Raji (cell line): ENCODE data around the gene NLRP4.

Source experiments
- POLR2A ChIP-seq: IDR thresholded peaks from 2 replicates; pipeline ENCODE4 v1.6.1; 2011; ENCODE audit warnings: low read depth, low read length, control low read depth; ENCODE audit not compliant: insufficient read depth

NLRP4 gene, protein sequence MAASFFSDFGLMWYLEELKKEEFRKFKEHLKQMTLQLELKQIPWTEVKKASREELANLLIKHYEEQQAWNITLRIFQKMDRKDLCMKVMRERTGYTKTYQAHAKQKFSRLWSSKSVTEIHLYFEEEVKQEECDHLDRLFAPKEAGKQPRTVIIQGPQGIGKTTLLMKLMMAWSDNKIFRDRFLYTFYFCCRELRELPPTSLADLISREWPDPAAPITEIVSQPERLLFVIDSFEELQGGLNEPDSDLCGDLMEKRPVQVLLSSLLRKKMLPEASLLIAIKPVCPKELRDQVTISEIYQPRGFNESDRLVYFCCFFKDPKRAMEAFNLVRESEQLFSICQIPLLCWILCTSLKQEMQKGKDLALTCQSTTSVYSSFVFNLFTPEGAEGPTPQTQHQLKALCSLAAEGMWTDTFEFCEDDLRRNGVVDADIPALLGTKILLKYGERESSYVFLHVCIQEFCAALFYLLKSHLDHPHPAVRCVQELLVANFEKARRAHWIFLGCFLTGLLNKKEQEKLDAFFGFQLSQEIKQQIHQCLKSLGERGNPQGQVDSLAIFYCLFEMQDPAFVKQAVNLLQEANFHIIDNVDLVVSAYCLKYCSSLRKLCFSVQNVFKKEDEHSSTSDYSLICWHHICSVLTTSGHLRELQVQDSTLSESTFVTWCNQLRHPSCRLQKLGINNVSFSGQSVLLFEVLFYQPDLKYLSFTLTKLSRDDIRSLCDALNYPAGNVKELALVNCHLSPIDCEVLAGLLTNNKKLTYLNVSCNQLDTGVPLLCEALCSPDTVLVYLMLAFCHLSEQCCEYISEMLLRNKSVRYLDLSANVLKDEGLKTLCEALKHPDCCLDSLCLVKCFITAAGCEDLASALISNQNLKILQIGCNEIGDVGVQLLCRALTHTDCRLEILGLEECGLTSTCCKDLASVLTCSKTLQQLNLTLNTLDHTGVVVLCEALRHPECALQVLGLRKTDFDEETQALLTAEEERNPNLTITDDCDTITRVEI

DNA sequence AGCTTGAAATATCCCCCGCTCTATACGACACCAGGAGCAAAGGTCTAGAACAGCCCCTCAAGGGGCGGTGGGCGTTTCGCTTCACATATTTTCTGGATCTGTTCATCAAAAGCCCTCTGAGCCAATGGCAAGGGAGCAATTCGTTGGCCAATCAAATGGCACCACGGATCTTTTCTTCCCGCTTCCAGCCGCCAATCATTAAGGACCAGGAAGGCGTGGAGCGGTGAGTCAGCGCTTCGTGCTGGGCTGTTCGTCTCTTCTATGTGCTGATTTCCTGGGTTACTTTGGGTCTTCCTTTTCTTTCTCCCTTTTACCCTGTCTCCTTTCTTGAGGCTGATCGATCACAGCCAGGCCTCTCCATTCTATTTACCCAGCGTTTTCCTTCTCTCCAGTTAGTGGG is at the start of gene NLRP4:
TSS of gene NLRP4 (plus strand) at position 201 of the 400 bp plus-strand sequence. CDS start 15,541 bp downstream, outside the sequence.
- no peak for TF ChIP-seq POLR2A

DNA sequence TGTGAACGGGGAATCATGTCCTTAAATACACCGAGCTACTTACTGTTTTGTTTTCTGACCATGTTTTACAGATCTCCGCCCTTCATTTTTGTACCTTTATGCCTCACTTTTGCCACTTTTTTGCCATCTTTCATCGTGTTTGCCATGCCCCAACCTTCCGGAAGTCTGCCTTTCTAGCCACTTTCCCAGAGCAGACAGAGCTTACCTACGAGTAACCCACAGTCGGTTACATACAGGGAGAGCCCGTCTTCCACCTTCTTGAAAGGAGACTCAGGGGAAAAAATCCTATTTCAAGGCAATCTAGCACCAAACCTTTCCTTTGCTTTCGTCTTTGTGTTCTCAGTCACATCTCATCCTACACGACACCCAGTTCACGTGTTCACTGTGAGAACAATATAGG is 41.3 kb upstream of the NLRP4 start:
- TF ChIP-seq POLR2A = no peak

DNA sequence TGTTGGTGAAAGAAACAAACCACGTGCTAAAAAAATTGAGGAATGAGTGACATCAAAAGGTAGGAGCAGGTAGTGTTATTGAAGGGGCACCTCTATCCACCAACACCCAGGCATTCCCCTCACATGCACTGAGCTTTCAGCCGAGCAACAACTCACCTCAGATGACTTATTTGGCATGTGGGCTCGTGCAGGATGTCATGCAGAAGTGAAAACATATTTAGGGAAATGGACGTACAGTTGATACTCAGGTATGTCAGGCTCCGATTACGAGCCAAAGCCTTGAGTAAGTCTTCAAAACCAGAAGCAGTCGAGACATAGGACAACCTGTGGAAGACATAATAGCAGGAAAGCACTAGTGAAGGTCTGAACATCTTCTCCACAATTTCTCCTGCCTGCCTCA is 34.9 kb upstream of the NLRP4 start:
- TF ChIP-seq POLR2A = no peak

DNA sequence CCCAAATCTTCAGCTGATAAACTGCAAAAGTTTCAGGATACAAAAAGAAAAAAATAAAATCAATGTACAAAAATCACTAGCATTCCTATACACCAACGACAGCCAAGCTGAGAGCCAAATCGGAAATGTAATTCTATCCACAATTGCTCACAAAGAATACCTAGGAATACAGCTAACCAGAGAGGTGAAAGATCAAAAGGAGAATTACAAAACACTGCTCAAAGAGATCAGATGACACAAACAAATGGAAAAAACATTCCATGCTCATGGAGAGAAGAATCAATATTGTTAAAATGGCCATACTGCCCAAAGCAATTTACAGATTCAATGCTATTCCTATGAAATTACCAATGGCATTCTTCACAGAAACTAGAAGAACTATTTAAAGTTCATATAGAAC is 34.1 kb upstream of the NLRP4 start:
- TF ChIP-seq POLR2A = no peak

DNA sequence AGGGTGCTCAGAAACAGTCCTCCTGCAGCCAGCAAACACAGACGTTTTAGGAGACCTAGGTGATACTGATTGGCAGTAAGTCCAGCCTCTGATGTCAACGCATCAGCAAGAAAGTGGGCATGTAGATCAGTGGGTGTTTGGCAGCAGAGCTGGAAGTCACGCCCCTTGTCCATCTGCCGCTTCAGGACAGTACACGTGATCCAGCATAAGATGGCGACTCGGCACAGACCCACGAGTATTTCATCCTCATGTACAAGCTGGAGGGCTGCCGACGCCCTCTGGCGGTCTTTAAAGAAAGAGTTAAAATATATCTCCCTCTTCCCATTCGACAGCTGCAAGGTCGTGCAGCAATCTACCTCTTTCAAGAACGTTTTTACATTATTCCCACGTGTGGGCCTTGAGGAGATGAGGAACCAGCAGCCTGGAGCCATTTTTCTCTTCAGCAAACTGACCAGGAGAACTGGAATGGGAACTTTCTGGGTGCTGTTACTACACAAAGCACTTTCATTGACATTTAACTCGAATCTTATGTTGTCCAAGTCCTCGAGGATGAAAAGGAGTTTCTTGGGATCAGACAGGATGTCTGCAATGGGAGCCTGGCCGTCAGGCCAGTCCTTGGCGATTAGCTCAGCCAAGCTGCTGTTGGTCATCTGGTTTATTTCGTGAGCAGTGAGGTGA is 26.8 kb upstream of the NLRP4 start:
- peak; percentile 87 for TF ChIP-seq POLR2A

DNA sequence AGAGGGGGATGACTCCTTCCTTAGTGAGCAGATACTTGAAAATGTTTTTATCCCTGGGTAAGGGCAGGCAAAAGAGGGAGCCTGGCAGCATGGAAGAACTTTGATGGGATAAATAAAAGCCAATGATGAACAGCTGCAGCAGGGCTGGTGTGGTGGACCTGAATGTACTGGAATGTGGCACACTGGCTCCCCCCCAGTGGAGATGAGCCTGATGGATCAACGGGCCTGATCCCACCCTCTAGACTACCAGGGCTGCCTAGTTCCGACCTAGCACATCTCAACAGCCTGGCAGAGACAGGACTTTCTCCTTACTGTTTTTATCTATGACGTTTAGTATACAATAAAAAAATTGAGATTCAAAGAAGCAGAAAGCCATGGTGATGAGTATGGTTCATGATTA is 25.0 kb upstream of the NLRP4 start:
- no peak for TF ChIP-seq POLR2A

DNA sequence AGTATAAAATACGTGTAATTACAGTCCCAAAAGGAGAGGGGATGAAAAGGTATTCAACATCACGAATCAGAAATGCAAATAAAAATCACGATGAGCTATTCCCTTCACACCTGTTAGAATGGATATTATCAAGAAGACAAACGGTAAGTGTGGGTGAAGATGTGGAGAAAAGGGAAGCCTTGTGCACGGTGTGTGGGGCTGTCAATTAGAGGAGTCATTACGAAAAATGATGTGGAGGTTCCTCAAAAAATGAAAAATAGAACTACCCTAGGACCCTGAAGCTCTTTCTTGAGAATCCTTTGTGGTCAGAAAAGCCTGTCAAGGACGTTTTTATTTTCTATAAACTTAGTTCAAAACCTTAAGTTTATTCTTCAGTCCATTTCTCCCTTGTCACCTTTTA is 23.9 kb upstream of the NLRP4 start:
- TF ChIP-seq POLR2A = no peak

DNA sequence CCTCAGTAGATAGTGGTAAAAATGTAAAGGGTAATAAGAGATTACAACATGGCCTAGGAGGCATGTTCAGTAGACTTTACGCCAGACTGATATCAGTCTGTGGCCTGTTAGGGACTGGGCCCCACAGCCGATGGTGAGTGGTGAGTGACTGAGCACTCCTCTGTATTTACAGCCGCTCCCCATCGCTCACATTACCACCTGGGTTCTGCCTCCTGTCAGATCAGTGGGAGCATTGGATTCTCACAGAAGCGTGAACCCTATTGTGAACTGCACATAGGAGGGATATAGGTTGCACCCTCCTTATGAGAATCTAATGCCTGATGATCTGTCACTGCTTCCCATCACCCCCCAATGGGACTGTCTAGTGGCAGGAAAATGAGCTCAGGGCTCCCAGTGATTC is 22.4 kb upstream of the NLRP4 start:
- no peak for TF ChIP-seq POLR2A

DNA sequence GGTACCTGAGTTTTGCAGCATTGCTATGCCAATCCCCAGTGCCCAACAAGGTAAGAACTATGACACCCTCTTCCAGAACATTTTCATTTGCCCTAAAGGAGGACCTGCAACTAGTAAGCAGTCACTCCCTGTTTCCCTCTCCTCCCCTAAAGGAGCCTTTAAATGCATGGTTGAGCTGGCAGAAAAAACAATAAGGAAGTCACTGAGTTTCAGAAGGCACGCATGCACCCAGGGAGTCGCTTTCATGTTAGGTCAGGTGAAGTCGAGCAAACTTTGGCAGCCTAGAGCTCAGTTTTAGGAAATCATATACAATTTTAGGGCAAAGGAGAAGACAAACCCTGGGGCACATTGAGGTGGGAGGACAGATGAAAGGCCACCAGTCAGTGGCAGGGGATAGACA is 16.3 kb upstream of the NLRP4 start:
- TF ChIP-seq POLR2A = no peak

DNA sequence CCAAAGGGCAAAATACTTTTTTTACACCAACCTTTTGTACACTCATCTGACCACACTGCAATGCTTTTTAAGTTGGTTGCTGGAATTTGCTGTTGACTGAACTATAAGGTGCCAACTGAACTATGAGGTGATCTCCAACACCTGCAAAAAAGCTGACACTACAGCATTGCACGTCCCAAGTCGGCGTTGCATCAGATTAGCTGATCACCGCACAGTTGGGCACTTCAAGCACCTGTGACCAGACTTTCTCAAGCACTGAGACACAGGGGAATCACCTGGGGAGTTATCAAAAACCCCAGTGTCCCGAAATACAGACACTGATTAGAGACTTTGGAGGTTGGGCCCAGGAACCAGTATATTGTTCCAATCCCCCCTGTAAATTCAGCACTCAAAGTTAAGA is 5.7 kb upstream of the NLRP4 start:
- TF ChIP-seq POLR2A = peak; percentile 35; the same call in 1 of the 2 replicates

DNA sequence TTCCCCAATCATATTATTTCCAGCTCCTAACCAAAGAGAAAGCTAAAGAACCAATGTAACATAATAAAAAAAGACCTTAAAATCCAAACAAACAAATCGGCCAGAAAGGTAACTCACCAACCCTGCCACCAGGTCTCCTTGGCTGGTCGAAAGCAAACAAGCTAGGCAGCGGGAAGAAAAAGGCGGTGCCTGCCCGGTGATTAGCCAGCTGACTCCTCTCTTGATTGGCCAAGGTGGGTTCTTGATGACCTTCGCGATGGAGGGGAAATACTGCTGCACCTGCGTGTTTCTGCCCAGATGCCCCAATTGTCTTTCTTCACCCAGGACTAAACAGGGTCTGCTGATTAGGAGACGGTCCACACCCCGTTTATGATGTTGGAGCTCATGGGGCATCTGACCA is 4.5 kb upstream of the NLRP4 start, which contains the start of gene NLRP11:
TSS of gene NLRP11 (minus strand) at position 154 of the 400 bp plus-strand sequence. CDS start 13,825 bp downstream, outside the sequence.
- no peak for TF ChIP-seq POLR2A

DNA sequence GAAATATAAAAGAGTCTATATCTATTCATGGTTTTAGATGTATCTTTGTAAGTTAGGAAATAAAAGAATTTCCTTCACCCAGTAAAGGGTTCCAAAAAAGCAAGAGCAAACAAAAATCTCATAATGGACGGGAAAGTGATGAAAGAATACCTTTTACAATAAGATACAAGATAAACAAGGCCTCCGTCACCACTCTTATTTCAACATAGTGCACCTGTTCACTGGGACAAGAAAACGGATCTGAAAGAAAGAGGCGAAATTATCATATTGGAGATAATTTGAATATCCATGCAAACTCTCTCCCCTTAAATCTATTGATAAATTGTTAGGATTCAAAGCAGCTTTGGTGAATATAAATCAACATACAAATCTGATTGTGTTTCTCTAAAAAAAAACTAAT is 3.7 kb upstream of the NLRP4 start:
- TF ChIP-seq POLR2A = no peak

DNA sequence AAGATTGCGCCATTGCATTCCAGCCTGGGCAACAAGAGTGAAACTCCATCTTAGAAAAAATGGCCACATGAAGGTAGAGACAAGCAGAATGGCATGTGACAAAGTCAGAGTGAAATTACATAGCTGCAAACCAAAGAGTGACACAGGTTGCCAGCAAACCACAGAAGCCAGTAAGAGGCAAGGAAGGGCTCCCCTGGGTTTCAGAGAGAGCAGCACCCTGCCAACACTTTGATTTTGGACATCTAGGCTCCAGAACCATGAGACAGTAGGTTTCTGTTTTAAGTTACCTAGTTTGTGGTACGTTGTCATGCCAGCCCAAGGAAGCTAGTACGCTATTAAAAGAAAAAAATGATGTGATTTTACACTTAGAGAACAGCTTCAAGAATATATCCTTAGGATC is 1.9 kb downstream of the NLRP4 start:
- TF ChIP-seq POLR2A = no peak

DNA sequence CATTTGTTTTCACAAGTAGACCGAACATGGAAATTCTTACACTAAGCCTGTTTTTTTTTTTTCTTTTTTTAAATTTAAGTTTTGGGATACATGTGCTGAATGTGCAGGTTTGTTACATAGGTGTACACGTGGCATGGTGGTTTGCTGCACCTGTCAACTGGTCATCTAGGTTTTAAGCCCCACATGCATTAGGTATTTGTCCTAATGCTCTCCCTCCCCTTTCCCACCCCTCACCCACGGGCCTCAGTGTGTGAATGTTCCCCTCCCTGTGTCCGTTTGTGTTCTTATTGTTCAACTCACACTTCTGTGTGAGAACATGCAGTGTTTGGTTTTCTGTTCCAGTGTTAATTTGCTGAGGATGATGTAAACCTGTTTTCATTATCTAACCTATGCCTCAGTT is 2.6 kb downstream of the NLRP4 start:
- TF ChIP-seq POLR2A = 0 out of 2 replicates have a peak, but pooled peaks have one; percentile 15

DNA sequence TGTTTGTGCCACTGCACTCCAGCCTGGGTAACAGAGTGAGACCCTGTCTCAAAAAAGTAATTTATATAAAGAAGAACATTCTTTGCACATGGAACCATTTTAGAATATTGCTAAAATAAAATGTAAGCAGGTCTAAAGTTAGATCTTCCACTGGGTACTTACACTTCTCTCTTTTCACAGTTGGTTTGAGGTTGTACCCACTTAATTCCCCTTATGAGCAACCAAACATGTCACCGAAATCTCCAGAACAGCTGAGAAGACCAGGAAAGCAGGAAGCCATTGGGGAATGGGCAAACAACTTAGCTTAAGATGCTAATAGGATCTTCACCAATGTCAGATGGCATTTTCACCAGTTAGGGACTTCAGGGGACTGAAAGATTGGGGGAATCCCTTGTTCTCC is 18.8 kb downstream of the NLRP4 start:
- no peak for TF ChIP-seq POLR2A

DNA sequence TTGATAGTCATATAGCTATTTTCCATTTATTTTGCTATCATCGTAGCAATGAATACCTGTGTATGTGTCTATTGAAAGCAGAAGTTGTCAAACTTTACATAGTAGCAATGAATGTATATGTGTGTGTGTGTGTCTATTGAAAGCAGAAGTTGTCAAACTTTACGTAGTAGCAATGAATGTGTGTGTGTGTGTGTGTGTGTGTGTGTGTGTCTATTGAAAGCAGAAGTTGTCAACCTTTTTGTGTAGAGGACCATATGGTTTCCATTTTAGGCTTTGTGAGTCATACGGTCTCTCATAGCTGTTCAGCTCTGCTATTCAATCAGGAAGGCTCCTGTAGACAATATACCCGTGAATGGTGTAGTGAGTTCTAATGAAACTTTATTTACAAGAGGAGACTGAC is 20.8 kb downstream of the NLRP4 start:
- 0 out of 2 replicates have a peak, but pooled peaks have one; percentile 26 for TF ChIP-seq POLR2A

DNA sequence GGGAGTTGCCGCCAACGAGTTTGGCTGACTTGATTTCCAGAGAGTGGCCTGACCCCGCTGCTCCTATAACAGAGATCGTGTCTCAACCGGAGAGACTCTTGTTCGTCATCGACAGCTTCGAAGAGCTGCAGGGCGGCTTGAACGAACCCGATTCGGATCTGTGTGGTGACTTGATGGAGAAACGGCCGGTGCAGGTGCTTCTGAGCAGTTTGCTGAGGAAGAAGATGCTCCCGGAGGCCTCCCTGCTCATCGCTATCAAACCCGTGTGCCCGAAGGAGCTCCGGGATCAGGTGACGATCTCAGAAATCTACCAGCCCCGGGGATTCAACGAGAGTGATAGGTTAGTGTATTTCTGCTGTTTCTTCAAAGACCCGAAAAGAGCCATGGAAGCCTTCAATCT is 21.6 kb downstream of the NLRP4 start:
- TF ChIP-seq POLR2A = no peak
